Measurements from ENCODE around the gene IRF4.
A peak's percentile ranks its signal among the peaks of the same experiment; 100 is the strongest.
"Not testable (repeated sequence)": the region's sequence is repeated elsewhere in the genome, so short reads cannot be mapped to it uniquely, and the experiment has no call there.

Gene IRF4

GRCh38 chr6:423055-423798 is 31.7 kb downstream of the IRF4 start:
- no peak for DNase-seq

GRCh38 chr6:423799-424345 is 32.3 kb downstream of the IRF4 start:
- DNase-seq = no peak

- no peak for DNase-seq
Measured at GRCh38 chr6:424741-425417, 33.3 kb downstream of the IRF4 start.

DNA sequence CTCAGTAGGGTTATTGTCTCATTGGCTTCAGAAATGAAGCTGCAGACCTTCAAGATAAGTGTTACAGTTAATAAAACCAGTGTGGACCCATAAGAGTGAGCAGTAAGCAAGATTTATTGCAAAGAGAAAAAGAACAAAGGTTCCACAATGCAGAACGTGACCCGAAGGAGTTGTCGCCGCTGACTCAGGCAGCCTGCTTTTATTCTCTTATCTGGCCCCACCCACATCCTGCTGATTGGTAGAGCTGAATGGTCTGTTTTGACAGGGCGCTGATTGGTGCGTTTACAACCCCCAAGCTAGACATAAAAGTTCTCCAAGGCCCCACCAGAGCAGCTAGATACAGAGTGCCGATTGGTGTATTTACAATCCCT is 33.9 kb downstream of the IRF4 start:
- DNase-seq = not testable (repeated sequence)

DNA sequence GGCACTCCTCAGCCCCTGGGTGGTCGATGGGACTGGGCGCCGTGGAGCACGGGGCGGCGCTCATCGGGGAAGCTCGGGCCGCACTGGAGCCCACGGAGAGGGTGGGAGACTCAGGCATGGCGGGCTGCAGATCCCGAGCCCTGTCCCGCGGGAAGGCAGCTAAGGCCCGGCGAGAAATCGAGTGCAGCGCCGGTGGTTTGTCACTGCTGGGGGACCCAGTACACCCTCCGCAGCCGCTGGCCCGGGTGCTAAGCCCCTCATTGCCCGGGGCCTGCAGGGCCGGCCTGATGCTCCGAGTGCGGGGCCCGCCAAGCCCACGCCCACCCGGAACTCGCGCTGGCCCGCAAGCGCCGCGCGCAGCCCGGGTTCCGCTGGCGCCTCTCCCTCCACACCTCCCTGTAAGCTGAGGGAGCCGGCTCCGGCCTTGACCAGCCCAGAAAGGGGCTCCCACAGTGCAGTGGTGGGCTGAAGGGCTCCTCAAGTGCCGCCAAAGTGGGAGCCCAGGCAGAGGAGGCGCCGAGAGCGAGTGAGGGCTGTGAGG is 34.7 kb downstream of the IRF4 start:
- DNase-seq = not testable (repeated sequence)

DNA sequence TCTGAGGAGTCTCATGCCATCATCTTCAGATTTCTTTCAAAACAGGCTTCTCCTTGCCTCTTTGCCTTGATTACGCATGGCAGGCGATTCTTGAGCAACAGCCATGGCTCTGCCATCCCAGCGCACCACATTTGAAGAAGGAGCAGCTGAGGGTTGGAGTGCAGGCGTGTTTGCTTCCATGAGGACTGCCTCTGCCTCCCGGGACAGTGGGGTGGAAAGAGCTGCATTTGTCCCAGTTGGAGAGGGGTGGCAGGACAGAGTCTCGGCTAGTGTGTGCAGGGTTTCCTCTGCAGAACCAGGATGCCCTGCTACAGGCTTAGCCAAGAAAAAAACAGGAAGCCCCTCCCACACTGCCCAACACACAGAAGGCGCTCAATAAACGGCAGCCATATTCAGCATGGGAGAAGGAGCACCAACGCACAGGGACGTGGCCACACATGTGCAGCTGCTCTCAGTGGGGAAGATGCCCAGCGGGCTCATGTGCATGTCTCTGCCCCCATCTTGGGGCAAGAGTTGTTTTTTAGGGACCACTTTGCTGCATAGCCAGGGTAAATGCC is 36.6 kb downstream of the IRF4 start:
- no peak for DNase-seq

DNA sequence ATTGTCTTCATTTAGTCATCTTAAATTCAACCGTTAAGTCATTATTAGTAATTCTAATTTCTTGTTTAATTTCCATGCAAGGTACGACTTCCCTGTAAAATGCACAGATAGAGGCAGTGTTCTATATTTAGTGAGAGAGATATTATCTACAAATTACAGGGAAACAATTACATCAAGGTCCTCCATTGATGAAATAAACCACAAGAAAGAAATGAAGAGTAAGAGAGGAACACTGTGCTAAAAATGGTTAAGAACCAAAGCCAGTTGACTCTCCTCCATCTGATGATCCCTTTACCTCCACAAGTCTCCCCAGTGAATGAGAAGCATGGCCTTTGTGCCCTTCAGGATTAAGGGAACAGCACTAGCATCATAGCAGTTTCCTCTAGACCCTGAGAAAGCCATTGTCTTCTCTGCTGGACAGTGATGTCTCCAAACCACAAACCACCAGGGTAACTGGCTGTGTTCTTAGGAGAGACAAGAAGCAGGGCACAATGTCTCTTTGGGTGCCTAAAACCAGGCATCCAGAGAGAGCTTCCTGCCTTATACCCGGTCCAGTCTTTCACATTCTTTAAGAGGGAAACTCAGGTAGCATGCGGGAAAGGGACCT is 38.1 kb downstream of the IRF4 start:
- no peak for DNase-seq

DNA sequence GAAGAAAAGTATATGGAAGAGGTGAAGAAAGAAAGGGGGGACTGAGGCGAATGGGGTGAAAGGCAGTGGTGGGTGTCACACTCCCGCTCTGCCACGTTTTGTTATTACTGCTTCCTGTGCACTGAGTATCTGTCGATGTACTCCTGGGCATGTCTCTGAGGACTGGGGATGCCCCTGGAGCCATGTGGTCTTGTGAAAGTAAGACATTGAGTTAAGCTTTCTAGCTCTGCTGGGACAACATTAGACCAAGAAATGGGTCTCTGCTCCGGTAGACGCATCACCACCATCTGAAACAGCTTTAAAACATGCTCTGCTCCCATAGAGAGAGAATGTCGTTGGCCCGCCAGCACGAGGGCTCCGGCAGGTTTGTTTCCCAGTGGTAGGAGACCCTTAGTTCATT is 40.0 kb downstream of the IRF4 start:
- no peak for DNase-seq

GRCh38 chr6:431986-432385 is 40.4 kb downstream of the IRF4 start:
- no peak for DNase-seq

- no peak for DNase-seq
Measured at GRCh38 chr6:434051-434705, 42.6 kb downstream of the IRF4 start.

GRCh38 chr6:435441-436307 is 44.1 kb downstream of the IRF4 start:
- no peak for DNase-seq

GRCh38 chr6:436308-437036 is 44.9 kb downstream of the IRF4 start:
- no peak for DNase-seq

GRCh38 chr6:437037-437392 is 45.5 kb downstream of the IRF4 start:
- no peak for DNase-seq

GRCh38 chr6:438634-439170 is 47.1 kb downstream of the IRF4 start:
- no peak for DNase-seq

DNA sequence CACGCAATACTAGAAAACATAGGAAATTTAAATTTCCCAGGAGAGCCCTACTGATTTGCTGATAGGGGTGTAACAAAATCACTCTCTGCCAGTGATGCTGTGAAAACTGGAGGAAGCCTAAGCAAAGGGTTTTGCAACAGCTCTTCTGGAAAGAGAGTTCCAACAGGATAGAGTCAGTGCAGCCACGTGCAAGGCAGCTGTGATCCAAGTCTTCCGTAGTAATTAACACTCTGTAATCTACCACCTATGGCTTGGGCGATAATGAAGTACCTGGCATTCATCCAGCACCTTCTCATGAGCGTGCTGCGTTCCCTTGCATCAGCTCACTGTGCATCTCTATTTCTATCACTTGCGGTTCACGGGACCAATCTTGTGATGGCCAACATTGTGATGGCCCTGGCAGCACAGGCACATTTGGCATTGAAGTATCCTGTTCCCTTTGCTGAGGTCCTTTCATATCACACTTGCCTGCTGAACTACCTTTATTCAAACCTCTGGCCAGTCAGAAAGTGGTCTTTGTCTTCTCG is 48.2 kb downstream of the IRF4 start:
- DNase-seq = peak; percentile 38

DNA sequence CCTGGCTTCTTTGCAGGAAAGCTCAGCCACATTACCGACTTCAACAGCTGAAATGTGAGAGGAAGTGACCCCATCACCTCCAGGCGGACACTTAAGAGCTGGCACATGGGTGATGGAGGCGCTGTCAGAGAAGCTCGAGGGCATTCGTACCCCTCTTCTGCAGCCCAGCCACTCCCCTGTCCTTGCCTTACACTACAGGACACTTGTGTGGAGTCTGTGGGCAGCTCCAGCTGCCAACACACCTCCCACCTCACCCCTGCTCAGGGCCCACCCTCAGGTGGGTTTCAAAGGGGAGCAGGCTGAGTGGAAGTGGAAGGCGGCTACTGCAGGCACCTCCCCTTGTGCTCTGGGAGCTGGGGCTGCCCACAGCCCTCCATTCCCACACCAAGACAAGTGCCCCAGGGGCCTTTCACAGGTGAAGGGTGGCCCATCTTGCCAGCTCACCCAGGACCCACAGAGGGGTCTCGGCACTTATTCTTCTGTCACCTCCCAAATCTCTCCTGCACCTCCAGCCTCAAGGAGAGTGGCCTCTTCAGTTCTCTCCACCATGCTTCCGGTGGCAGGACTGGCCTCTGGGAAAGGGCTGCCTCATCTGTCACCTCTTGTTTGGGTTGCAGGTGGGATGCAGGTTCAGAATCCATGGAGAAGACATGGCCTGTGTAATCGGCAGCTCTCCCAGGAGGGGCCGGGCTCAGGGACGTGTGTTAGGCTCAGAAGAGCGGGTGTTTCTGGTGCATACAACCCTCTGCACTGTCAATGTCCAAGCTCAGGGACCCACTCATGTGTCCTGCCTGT is 49.8 kb downstream of the IRF4 start:
- DNase-seq = no peak

GRCh38 chr6:443621-444159 is 52.1 kb downstream of the IRF4 start:
- no peak for DNase-seq

DNA sequence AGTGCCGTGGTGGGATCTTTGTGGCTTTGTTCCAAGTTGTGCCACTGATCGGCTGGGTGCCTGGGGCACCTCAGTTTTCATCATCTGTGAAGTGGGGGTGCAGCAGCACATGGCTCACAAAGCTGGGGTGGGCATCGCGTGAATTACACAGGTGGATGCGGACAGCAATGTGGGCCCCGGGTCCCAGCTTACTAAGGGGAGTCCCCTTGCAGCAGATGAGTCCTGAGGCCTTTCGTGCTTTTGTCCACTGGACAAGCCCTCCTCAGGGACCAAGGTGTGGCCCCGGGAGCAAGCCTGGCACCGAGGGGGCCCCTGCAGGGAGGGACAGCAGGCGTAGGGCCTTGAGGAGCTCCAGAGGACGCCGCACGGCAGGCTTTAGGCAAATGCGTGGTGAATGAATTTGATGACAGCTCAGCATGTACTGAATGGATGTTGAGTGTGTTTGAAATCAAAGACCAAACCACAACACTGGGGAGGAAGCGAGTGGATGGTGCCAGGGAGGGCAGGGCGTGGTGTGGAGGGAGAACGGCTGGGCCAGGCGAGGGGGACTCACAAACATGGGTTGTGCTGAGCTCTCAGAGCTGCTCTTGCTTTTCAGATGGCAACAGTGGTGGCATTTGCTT is 53.2 kb downstream of the IRF4 start:
- DNase-seq = peak; percentile 31
